H1 (cell line): ENCODE results near the gene ZNF414. TPM values are rescaled to one million over a fixed set of nuclear protein-coding genes. Genes with fewer than 3 reads are reported as not detected.

Source experiments
- CTCF ChIA-PET: fragments of 300-600 bp; sonication (Branson Sonifier 250); formaldehyde crosslinking; loops from one replicate; lab custom pipeline; 2021; ENCODE audit not compliant: partially characterized antibody; lab: Charles Lee
- POLR2A ChIA-PET: fragments of 300-600 bp; sonication (Branson Sonifier 250); formaldehyde crosslinking; loops from one replicate; lab custom pipeline; 2021; ENCODE audit warnings: inconsistent platforms; ENCODE audit not compliant: partially characterized antibody; lab: Charles Lee
- DNase-seq, 2 experiments: peaks; one replicate each; pipeline versions ENCODE4 v3.0.0 to v3.0.0-alpha.2; 2010 to 2022; ENCODE audit warnings: low spot score in 2 of 2, low read depth in 1 of 2, mixed read lengths in 1 of 2
- FAIRE-seq: peaks from 2 replicates; lab custom pipeline; 2011; peaks lifted over from hg19 to GRCh38; lab: Jason Lieb, UNC
- H2AFZ ChIP-seq: 2 replicates; pipeline ENCODE4 v1.8.1; 2012; ENCODE audit warnings: low read length, inconsistent platforms
- H2AK5ac ChIP-seq: 2 replicates; pipeline ENCODE4 v1.6.1; 2013; ENCODE audit warnings: low read depth, low read length
- H2BK120ac ChIP-seq: replicated peaks from 2 replicates; pipeline ENCODE3; 2013; ENCODE audit warnings: low read depth, low read length, inconsistent platforms
- H2BK12ac ChIP-seq: 2 replicates; pipeline ENCODE4 v1.6.1; 2013; ENCODE audit warnings: low read depth, low read length
- H2BK15ac ChIP-seq: 2 replicates; pipeline ENCODE4 v1.6.1; 2013; ENCODE audit warnings: low read length
- H2BK20ac ChIP-seq: 2 replicates; pipeline ENCODE4 v1.6.1; 2013; ENCODE audit warnings: low read length
- H2BK5ac ChIP-seq: 2 replicates; pipeline ENCODE4 v1.6.1; 2013; ENCODE audit warnings: low read depth, low read length
- H3K14ac ChIP-seq: 2 replicates; pipeline ENCODE4 v1.6.1; 2013; ENCODE audit warnings: inconsistent platforms; ENCODE audit not compliant: insufficient read length
- H3K18ac ChIP-seq: 2 replicates; pipeline ENCODE4 v1.6.1; 2013; ENCODE audit warnings: low read length; ENCODE audit errors: extremely low read depth
- H3K23ac ChIP-seq: 2 replicates; pipeline ENCODE4 v1.6.1; 2013; ENCODE audit warnings: inconsistent platforms; ENCODE audit not compliant: insufficient read length
- H3K23me2 ChIP-seq: 2 replicates; pipeline ENCODE4 v1.6.1; 2013; ENCODE audit warnings: low read depth, low read length
- H3K27ac ChIP-seq: 2 replicates; pipeline ENCODE4 v1.6.1; 2011; ENCODE audit warnings: low read depth, low read length, inconsistent platforms
- H3K27me3 ChIP-seq, 4 experiments: replicated peaks in 1 of 4; 1 replicate in 1 of 4; 2 replicates in 3 of 4; pipeline versions ENCODE4 v1.6.1 to v1.8.1; 2011 to 2013; ENCODE audit warnings: low read length in 3 of 4, mild to moderate bottlenecking in 3 of 4, inconsistent platforms in 2 of 4, mixed read lengths in 2 of 4, moderate library complexity in 1 of 4; ENCODE audit not compliant: control insufficient read depth in 3 of 4, insufficient read depth in 3 of 4; ENCODE audit errors: extremely low read depth in 1 of 4
- H3K36me3 ChIP-seq, 4 experiments: 2 replicates each; pipeline versions ENCODE4 v1.6.1 to v1.8.1; 2011 to 2013; ENCODE audit warnings: mild to moderate bottlenecking in 4 of 4, low read length in 3 of 4, moderate library complexity in 2 of 4, control low read depth in 1 of 4, inconsistent platforms in 1 of 4; ENCODE audit not compliant: insufficient read depth in 4 of 4, control insufficient read depth in 2 of 4
- H3K4ac ChIP-seq: replicated peaks from 2 replicates; pipeline ENCODE3; 2013; ENCODE audit warnings: low read length, low read depth, mixed read lengths, inconsistent platforms; ENCODE audit not compliant: insufficient read length
- H3K4me1 ChIP-seq, 4 experiments: replicated peaks in 1 of 4; 1 replicate in 1 of 4; 2 replicates in 3 of 4; pipeline versions ENCODE4 v1.6.1 to v1.8.1; 2011 to 2013; ENCODE audit warnings: low read length in 3 of 4, inconsistent platforms in 2 of 4, mixed read lengths in 1 of 4; ENCODE audit not compliant: insufficient read depth in 4 of 4, control insufficient read depth in 3 of 4
- H3K4me2 ChIP-seq, 2 experiments: 2 replicates each; pipeline versions ENCODE4 v1.6.1 to v1.8.1; 2011 to 2013; ENCODE audit warnings: low read depth in 2 of 2, low read length in 2 of 2, control low read depth in 1 of 2, inconsistent platforms in 1 of 2, mild to moderate bottlenecking in 1 of 2; ENCODE audit not compliant: insufficient read depth in 1 of 2
- H3K4me3 ChIP-seq, 4 experiments: fragments of 200-600, 300-600 bp in 1 of 4; sonication (generic), shearing (Covaris generic), sonication (Bioruptor Twin) in 1 of 4; 2 replicates each; pipeline versions ENCODE4 v1.5.1 to v1.8.1; 2011 to 2016; ENCODE audit warnings: low read length in 4 of 4, low read depth in 3 of 4, control low read depth in 2 of 4, inconsistent platforms in 2 of 4, mild to moderate bottlenecking in 2 of 4, mixed read lengths in 1 of 4, moderate library complexity in 1 of 4; ENCODE audit not compliant: insufficient read depth in 2 of 4; ENCODE audit errors: extremely low read depth in 1 of 4
- H3K56ac ChIP-seq: replicated peaks from 2 replicates; pipeline ENCODE3; 2013; ENCODE audit warnings: low read depth, mild to moderate bottlenecking, mixed read lengths, low read length, inconsistent platforms; ENCODE audit not compliant: insufficient read length
- H3K79me1 ChIP-seq: 2 replicates; pipeline ENCODE4 v1.6.1; 2013; ENCODE audit warnings: low read depth, low read length, control low read depth
- H3K79me2 ChIP-seq, 2 experiments: 2 replicates each; pipeline versions ENCODE4 v1.6.1 to v1.8.1; 2012 to 2013; ENCODE audit warnings: low read length in 2 of 2, mild to moderate bottlenecking in 2 of 2, inconsistent platforms in 1 of 2; ENCODE audit not compliant: insufficient read depth in 2 of 2, control insufficient read depth in 1 of 2
- H3K9ac ChIP-seq, 4 experiments: replicated peaks in 1 of 4; 1 replicate in 1 of 4; 2 replicates in 3 of 4; pipeline versions ENCODE4 v1.6.1 to v1.8.1; 2011 to 2013; ENCODE audit warnings: low read depth in 3 of 4, low read length in 3 of 4, control low read depth in 2 of 4, mild to moderate bottlenecking in 2 of 4, moderate library complexity in 2 of 4, inconsistent platforms in 1 of 4; ENCODE audit errors: extremely low read depth in 1 of 4
- H3K9me3 ChIP-seq, 2 experiments: 2 replicates each; pipeline versions ENCODE4 v1.6.1 to v1.8.1; 2012 to 2013; ENCODE audit warnings: mild to moderate bottlenecking in 2 of 2, moderate library complexity in 2 of 2, control low read depth in 1 of 2, inconsistent platforms in 1 of 2, low read depth in 1 of 2, low read length in 1 of 2, mixed read lengths in 1 of 2; ENCODE audit not compliant: insufficient read depth in 2 of 2
- H4K20me1 ChIP-seq, 2 experiments: replicated peaks in 1 of 2; 2 replicates each; pipeline versions ENCODE3 to v1.8.1; 2011 to 2013; ENCODE audit warnings: inconsistent platforms in 2 of 2, low read length in 2 of 2, mild to moderate bottlenecking in 1 of 2; ENCODE audit not compliant: insufficient read depth in 2 of 2, control insufficient read depth in 1 of 2
- H4K5ac ChIP-seq: 2 replicates; pipeline ENCODE4 v1.6.1; 2013; ENCODE audit warnings: low read length, low read depth, mixed read lengths, inconsistent platforms; ENCODE audit not compliant: insufficient read length
- H4K8ac ChIP-seq: 2 replicates; pipeline ENCODE4 v1.8.0; 2013; ENCODE audit warnings: mild to moderate bottlenecking, moderate library complexity, low read length, inconsistent platforms; ENCODE audit not compliant: insufficient read depth; ENCODE audit errors: extremely low read depth
- H4K91ac ChIP-seq: replicated peaks from 2 replicates; pipeline ENCODE3; 2013; ENCODE audit warnings: low read length, mixed read lengths, inconsistent platforms; ENCODE audit not compliant: insufficient read length
- CHD2 ChIP-seq: IDR thresholded peaks from 2 replicates; pipeline ENCODE4 v1.6.1; 2012; ENCODE audit warnings: low read length, improper control_type of control experiment
- FOSL1 ChIP-seq: IDR thresholded peaks from 2 replicates; pipeline ENCODE4 v1.6.1; 2011; ENCODE audit warnings: mild to moderate bottlenecking, low read depth, low read length, moderate library complexity; ENCODE audit not compliant: insufficient read depth
- GABPA ChIP-seq: IDR thresholded peaks from 2 replicates; pipeline ENCODE4 v1.6.1; 2011; ENCODE audit warnings: mild to moderate bottlenecking, low read length, moderate library complexity, borderline replicate concordance; ENCODE audit not compliant: insufficient read depth
- RAD21 ChIP-seq, 2 experiments: IDR thresholded peaks in 1 of 2; conservative IDR thresholded peaks in 1 of 2; 2 replicates each; pipeline ENCODE4 v1.6.1; 2011; ENCODE audit warnings: low read depth in 2 of 2, low read length in 2 of 2, improper control_type of control experiment in 1 of 2, inconsistent platforms in 1 of 2, mild to moderate bottlenecking in 1 of 2, moderate library complexity in 1 of 2
- SIN3A ChIP-seq, 2 experiments: IDR thresholded peaks in 1 of 2; conservative IDR thresholded peaks in 1 of 2; 2 replicates each; pipeline ENCODE4 v1.6.1; 2011 to 2012; ENCODE audit warnings: low read length in 2 of 2, improper control_type of control experiment in 1 of 2, low read depth in 1 of 2, mild to moderate bottlenecking in 1 of 2
- SUZ12 ChIP-seq: fragments of 200-600 bp; sonication (generic); IDR thresholded peaks from 2 replicates; pipeline ENCODE4 v1.6.1; 2012; ENCODE audit warnings: mild to moderate bottlenecking, inconsistent platforms, low read length, moderate library complexity, mixed read lengths
- ZNF274 ChIP-seq: IDR thresholded peaks from 2 replicates; pipeline ENCODE4 v1.7.0; 2012; ENCODE audit warnings: low read length, borderline replicate concordance; ENCODE audit errors: extremely low read depth
- whole genome bisulfite sequencing, 2 experiments: shearing (Covaris generic) in 1 of 2; methylation state at CpG; one replicate each; pipeline versions ENCODE4 v1.1.6 to v1.1.7; 2013 to 2015; ENCODE audit warnings: low lambda C conversion rate in 2 of 2, mixed read lengths in 2 of 2, inconsistent platforms in 1 of 2, low coverage in 1 of 2, missing lambda C conversion rate in 1 of 2; ENCODE audit not compliant: insufficient replicate concordance in 2 of 2, insufficient coverage in 1 of 2, insufficient read length in 1 of 2; ENCODE audit errors: extremely low coverage in 1 of 2, missing lambda C conversion rate in 1 of 2; 5-methylcytosine and 5-hydroxymethylcytosine counted together
- polyA plus RNA-seq, 7 experiments: library from polyadenylated mRNA; depleted of rRNA in 3 of 7; stranded (reverse) in 5 of 7; unstranded in 2 of 7; fragments of >200 nt in 5 of 7; fragments of 200-250 nt in 2 of 7; gene quantifications; 1 replicate in 5 of 7; 2 replicates in 1 of 7; 4 replicates in 1 of 7; pipeline versions ENCODE4 v1.2.1 to v1.2.3, GENCODE V29; 2011 to 2013; ENCODE audit warnings: missing spikeins in 2 of 7, mixed read lengths in 2 of 7
- total RNA-seq: library from RNA; stranded (reverse); fragmentation: NEBNext Ultra II Directional; extraction: Animal tissue kit (Norgen Biotek cat#: 25700); gene quantifications from 2 replicates; pipeline ENCODE4 v1.2.1, GENCODE V29; 2021

Gene ZNF414
- total and polyA plus RNA-seq, 2 of the 8 experiments (the other 6 are each of a cell fraction or from before 2014, with no cell fraction given) = 9.7 to 26.8 TPM

DNA sequence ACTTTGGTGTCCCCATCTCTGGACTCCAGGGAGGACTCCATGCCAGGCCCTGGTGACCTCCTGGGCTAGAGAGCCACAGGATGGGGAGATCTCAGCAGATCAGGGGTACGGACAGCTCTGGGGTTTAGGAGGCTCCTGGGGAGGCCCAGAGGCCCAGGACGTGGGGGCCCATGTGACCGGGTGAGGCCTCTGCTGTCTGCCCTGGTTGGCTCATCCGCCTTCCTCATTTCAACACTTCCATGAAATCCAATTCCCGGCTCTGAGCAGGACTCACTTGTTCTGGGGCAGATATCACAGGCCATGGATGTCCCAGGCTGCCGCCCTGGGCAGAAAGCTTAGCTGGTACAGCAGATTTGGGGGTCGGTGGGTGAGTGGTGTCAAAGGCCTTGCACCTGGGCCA is 10.5 kb downstream of the ZNF414 start:
- no peak overlapping the region for H4K8ac ChIP-seq
- no peaks in the 10 kb centered on the region for H4K20me1 ChIP-seq
- H3K4ac ChIP-seq = no peak overlapping the region
- no peak overlapping the region for H3K23ac ChIP-seq
- no peaks in the 10 kb centered on the region for H3K79me2 ChIP-seq
- TF ChIP-seq GABPA (no peak), RAD21 (IDR thresholded peaks at IDR 0.05 in 1 of 2, conservative IDR thresholded peaks at IDR 0.05 in 1 of 2; ENCODE audit: low read depth in 2 of 2, low read length in 2 of 2) (no peak), ZNF274 (no peak), FOSL1 (no peak), SIN3A (conservative IDR thresholded peaks at IDR 0.05 in 1 of 2, IDR thresholded peaks at IDR 0.05 in 1 of 2; ENCODE audit: low read depth in 1 of 2, low read length in 2 of 2) (no peak), CHD2 (no peak), SUZ12 (no peak)
- CTCF ChIA-PET = interaction anchor here (0.7 to 4.3 kb wide), 3 partner anchors 76 to 713 kb away, joined by 3 to 30 read pairs (median 3); partner anchors contain the start of gene MYO1F
- H3K4me3 ChIP-seq = no peak overlapping the region
- no peaks in the 10 kb centered on the region for H3K27me3 ChIP-seq
- H2BK20ac ChIP-seq = no peak overlapping the region
- no peak overlapping the region for H2BK15ac ChIP-seq
- peaks cover 7% of the 10 kb centered on the region; the same call in 1 of the 2 replicates for H3K23me2 ChIP-seq
- no peaks in the 10 kb centered on the region for H3K9me3 ChIP-seq
- no peak overlapping the region for H2AFZ ChIP-seq
- no peaks in the 10 kb centered on the region; the same call in 1 of the 2 replicates for H3K79me1 ChIP-seq
- POLR2A ChIA-PET = interaction anchor here (1.1 to 3.8 kb wide), 2 partner anchors 10 to 59 kb away, joined by 3 to 21 read pairs; partner anchors contain the start of genes HNRNPM and ZNF414
- H3K14ac ChIP-seq = no peak overlapping the region
- 96% methylated on average over 7 of the region's 7 CpGs; no CpG with 5 or more reads in 1 of the 2 experiments for WGBS, 2 experiments
- H3K27ac ChIP-seq = no peak overlapping the region
- H2BK5ac ChIP-seq = no peak overlapping the region
- H3K56ac ChIP-seq = no peak overlapping the region
- H3K4me2 ChIP-seq = no peak overlapping the region
- H3K9ac ChIP-seq = no peak overlapping the region
- H2BK120ac ChIP-seq = no peak overlapping the region
- no peak overlapping the region for H4K5ac ChIP-seq
- FAIRE-seq (no peak), DNase-seq (no peak)
- H3K4me1 ChIP-seq = peaks cover 0 to 9% (median 5%) of the 10 kb centered on the region in 4 experiments; a peak in 5 of 7 replicates
- H3K18ac ChIP-seq = no peak overlapping the region
- no peaks in the 10 kb centered on the region for H3K36me3 ChIP-seq
- no peak overlapping the region for H2BK12ac ChIP-seq
- H4K91ac ChIP-seq = no peak overlapping the region
- H2AK5ac ChIP-seq = 0 out of 2 replicates have a peak overlapping the region, but pooled peaks have one; percentile 24
